ENCODE measurements around the gene WNT3A.

WNT3A gene

GRCh38 chr1:228020686-228021354 lies 14.0 kb downstream of the WNT3A start:
- Histone ChIP-seq H3K4me1 (ENCODE audit: control insufficient read depth, insufficient read depth, low read length) (no peaks in the 10 kb centered on the region), H3K9me3 (ENCODE audit: control insufficient read depth, insufficient read depth, low read depth, low read length) (no peaks in the 10 kb centered on the region), H3K4me3 (ENCODE audit: low read depth, low read length) (no peak overlapping the region), H3K36me3 (ENCODE audit: control insufficient read depth in 2 of 2, insufficient read depth in 1 of 2, low read length in 2 of 2) (no peaks in the 10 kb centered on the region), H3K27ac (ENCODE audit: extremely low read depth, low read depth, low read length) (no peak overlapping the region)
- ChIA-PET CTCF (no interaction called here), POLR2A (no interaction called here)
- TF ChIP-seq SCRT2 (tag by site-specific recombination; IDR thresholded peaks at IDR 0.05) (peak; percentile 78), SCRT1 (tag by site-specific recombination; IDR thresholded peaks at IDR 0.05; ENCODE audit: borderline replicate concordance) (peak; percentile 53; the same call in 1 of the 2 replicates), ZNF335 (tag by site-specific recombination; conservative IDR thresholded peaks at IDR 0.05) (no peak), TSHZ1 (tag by site-specific recombination; IDR thresholded peaks at IDR 0.05; ENCODE audit: borderline replicate concordance) (no peak), ZBTB8A (tag by site-specific recombination; IDR thresholded peaks at IDR 0.05) (no peak)

- Histone ChIP-seq H3K27ac (ENCODE audit: extremely low read depth, low read depth, low read length) (no peak overlapping the region), H3K4me3 (ENCODE audit: low read depth, low read length) (no peak overlapping the region), H3K4me1 (ENCODE audit: control insufficient read depth, insufficient read depth, low read length) (no peaks in the 10 kb centered on the region), H3K36me3 (ENCODE audit: control insufficient read depth in 2 of 2, insufficient read depth in 1 of 2, low read length in 2 of 2) (no peaks in the 10 kb centered on the region), H3K9me3 (ENCODE audit: control insufficient read depth, insufficient read depth, low read depth, low read length) (no peaks in the 10 kb centered on the region)
- ChIA-PET CTCF (no interaction called here), POLR2A (no interaction called here)
- no peak for TF ChIP-seq ZNF544 (tag by site-specific recombination; IDR thresholded peaks at IDR 0.05)
- no peak for TF ChIP-seq ZNF792 (tag by site-specific recombination; IDR thresholded peaks at IDR 0.05)
- TF ChIP-seq ZNF138 (tag by site-specific recombination; IDR thresholded peaks at IDR 0.05; ENCODE audit: borderline replicate concordance) = no peak
- TF ChIP-seq ZNF174 (tag by site-specific recombination; IDR thresholded peaks at IDR 0.05) = no peak
- TF ChIP-seq GLI2 (tag by site-specific recombination; IDR thresholded peaks at IDR 0.05; ENCODE audit: borderline replicate concordance, low read depth) = no peak
Observed at GRCh38 chr1:228021355-228022030, 14.7 kb downstream of the WNT3A start.

GRCh38 chr1:228022571-228023293 lies 15.9 kb downstream of the WNT3A start:
- Histone ChIP-seq H3K4me1 (ENCODE audit: control insufficient read depth, insufficient read depth, low read length) (no peaks in the 10 kb centered on the region), H3K9me3 (ENCODE audit: control insufficient read depth, insufficient read depth, low read depth, low read length) (no peaks in the 10 kb centered on the region), H3K4me3 (ENCODE audit: low read depth, low read length) (no peak overlapping the region), H3K27ac (ENCODE audit: extremely low read depth, low read depth, low read length) (no peak overlapping the region), H3K36me3 (ENCODE audit: control insufficient read depth in 2 of 2, insufficient read depth in 1 of 2, low read length in 2 of 2) (no peaks in the 10 kb centered on the region)
- CTCF ChIA-PET = no interaction called here
- POLR2A ChIA-PET = no interaction called here
- TF ChIP-seq ZNF404 (tag by site-specific recombination; IDR thresholded peaks at IDR 0.05) = no peak
- TF ChIP-seq ZNF169 (tag by site-specific recombination; IDR thresholded peaks at IDR 0.05) = no peak
- no peak for TF ChIP-seq ZNF2 (tag by site-specific recombination; IDR thresholded peaks at IDR 0.05)
- no peak for TF ChIP-seq SP3 (tag by site-specific recombination; IDR thresholded peaks at IDR 0.05)
- no peak for TF ChIP-seq ZNF626 (tag by site-specific recombination; IDR thresholded peaks at IDR 0.05)
- TF ChIP-seq SP7 (tag by site-specific recombination; IDR thresholded peaks at IDR 0.05) = no peak
- TF ChIP-seq ZNF302 (tag by site-specific recombination; IDR thresholded peaks at IDR 0.05; ENCODE audit: low read depth) = no peak
- no peak for TF ChIP-seq ZFP41 (tag by site-specific recombination; IDR thresholded peaks at IDR 0.05; ENCODE audit: borderline replicate concordance)
- no peak for TF ChIP-seq ZNF571 (tag by site-specific recombination; IDR thresholded peaks at IDR 0.05)
- no peak for TF ChIP-seq ELK4 (IDR thresholded peaks at IDR 0.05; ENCODE audit: borderline replicate concordance, low read depth, low read length)
- no peak for TF ChIP-seq ZNF473 (tag by site-specific recombination; IDR thresholded peaks at IDR 0.05)
- TF ChIP-seq ZNF266 (tag by site-specific recombination; IDR thresholded peaks at IDR 0.05; ENCODE audit: low read depth) = no peak
- no peak for TF ChIP-seq ZBTB49 (tag by site-specific recombination; IDR thresholded peaks at IDR 0.05; ENCODE audit: low read depth)
